HG03354 (cell line): Measurements from ENCODE around the gene RBM28.

ENCODE experiments used
- ATAC-seq: cut with Tn5 transposase; IDR thresholded peaks from one replicate; pipeline ENCODE4 v1.9.1; 2021; ENCODE audit warnings: mild to moderate bottlenecking; ENCODE audit not compliant: unreplicated experiment, poor library complexity, severe bottlenecking

Gene RBM28

GRCh38 chr7:128343554-128344430 is at the start of gene RBM28:
TSS of gene RBM28 (minus strand) at chr7:128343908. CDS start at chr7:128343793, 115 bp downstream.
- ATAC-seq = peak; percentile 96

- ATAC-seq = no peak
Measured at GRCh38 chr7:128392446-128393327, 49.0 kb upstream of the RBM28 start.

GRCh38 chr7:128391805-128392204 is 48.1 kb upstream of the RBM28 start:
- no peak for ATAC-seq

- no peak for ATAC-seq
Measured at GRCh38 chr7:128390871-128391565, 47.3 kb upstream of the RBM28 start.

GRCh38 chr7:128389618-128390329 is 46.1 kb upstream of the RBM28 start:
- ATAC-seq = no peak

- ATAC-seq = no peak
Measured at GRCh38 chr7:128389085-128389617, 45.4 kb upstream of the RBM28 start.

GRCh38 chr7:128388145-128388485 is 44.4 kb upstream of the RBM28 start:
- ATAC-seq = no peak

- peak; percentile 83 for ATAC-seq
Measured at GRCh38 chr7:128387216-128388144, 43.8 kb upstream of the RBM28 start.

- no peak for ATAC-seq
Measured at GRCh38 chr7:128385988-128386925, 42.5 kb upstream of the RBM28 start.

GRCh38 chr7:128384726-128385125 is 41.0 kb upstream of the RBM28 start:
- no peak for ATAC-seq

- no peak for ATAC-seq
Measured at GRCh38 chr7:128383776-128384175, 40.1 kb upstream of the RBM28 start.

GRCh38 chr7:128381161-128381821 is 37.6 kb upstream of the RBM28 start:
- ATAC-seq = no peak

GRCh38 chr7:128380483-128381106 is 36.9 kb upstream of the RBM28 start:
- ATAC-seq = no peak

GRCh38 chr7:128379900-128380479 is 36.3 kb upstream of the RBM28 start:
- ATAC-seq = no peak

- ATAC-seq = no peak
Measured at GRCh38 chr7:128378637-128379036, 34.9 kb upstream of the RBM28 start.

- no peak for ATAC-seq
Measured at GRCh38 chr7:128376077-128376476, 32.4 kb upstream of the RBM28 start.
